ENCODE data around the gene RAB44.
A peak's percentile ranks its signal among the peaks of the same experiment; 100 is the strongest.
"Not testable (repeated sequence)": the region's sequence is repeated elsewhere in the genome, so short reads cannot be mapped to it uniquely, and the experiment has no call there.

Gene RAB44

GRCh38 chr6:36650848-36651478 lies 46.7 kb upstream of the RAB44 start:
- H3K9ac ChIP-seq (ENCODE audit: low read length) = no peak overlapping the region
- 0 out of 2 replicates have a peak overlapping the region, but pooled peaks have one; percentile 9 for H3K4me3 ChIP-seq (ENCODE audit: low read length)
- no peaks in the 10 kb centered on the region for H3K79me2 ChIP-seq (ENCODE audit: low read length)
- no peaks in the 10 kb centered on the region for H4K20me1 ChIP-seq (ENCODE audit: insufficient read depth, low read length)
- TF ChIP-seq CTCF (IDR thresholded peaks at IDR 0.05; ENCODE audit: low read depth, low read length) (no peak), EZH2phosphoT487 (IDR thresholded peaks at IDR 0.05; ENCODE audit: low read depth) (no peak)
- H3K27ac ChIP-seq (ENCODE audit: low read length) = no peak overlapping the region
- H3K36me3 ChIP-seq (replicated peaks; ENCODE audit: low read depth, low read length) = no peaks in the 10 kb centered on the region
- H3K4me2 ChIP-seq (ENCODE audit: low read length) = peak overlapping the region; percentile 56
- H3K9me3 ChIP-seq (ENCODE audit: insufficient read depth, low read length) = no peaks in the 10 kb centered on the region
- peaks cover 19% of the 10 kb centered on the region for H3K27me3 ChIP-seq (ENCODE audit: low read depth, low read length)
- peaks cover 24% of the 10 kb centered on the region for H3K4me1 ChIP-seq (ENCODE audit: low read length)
- H2AFZ ChIP-seq (ENCODE audit: low read depth, low read length) = no peak overlapping the region

DNA sequence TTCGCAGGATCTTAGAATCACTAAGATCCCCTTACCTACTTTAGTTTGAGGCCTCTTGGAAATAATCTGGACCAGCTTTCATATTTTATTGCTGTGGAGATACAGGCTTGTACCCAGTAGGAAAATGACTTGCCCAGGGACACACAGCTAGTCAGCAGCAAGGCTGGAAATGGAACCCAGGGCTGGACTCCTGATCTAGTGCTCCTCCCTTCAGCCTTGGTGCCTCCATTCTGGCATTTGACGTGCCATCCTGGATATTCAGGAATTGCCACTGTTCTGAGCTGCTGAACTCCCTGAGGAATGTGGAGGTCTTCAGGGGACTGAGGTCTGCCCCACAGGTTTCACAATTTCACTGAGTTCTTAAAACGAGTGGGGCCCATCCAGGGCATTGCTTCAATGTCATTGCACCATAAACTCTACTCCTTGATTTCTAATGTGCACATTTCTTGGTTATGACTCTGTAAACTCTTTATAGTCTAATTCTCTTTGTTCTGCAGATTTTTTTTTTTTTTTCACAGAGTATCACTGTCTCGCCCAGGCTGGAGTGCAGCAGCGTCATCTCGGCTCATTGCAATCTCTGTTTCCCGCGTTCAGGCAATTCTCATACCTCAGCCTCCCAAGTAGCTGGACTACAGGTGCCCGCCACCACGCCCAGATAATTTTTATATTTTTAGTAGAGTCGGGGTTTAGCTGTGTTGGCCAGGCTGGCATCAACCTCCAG lies 45.8 kb upstream of the RAB44 start:
- Histone ChIP-seq H3K4me1 (ENCODE audit: low read length) (peaks cover 24% of the 10 kb centered on the region), H3K4me2 (ENCODE audit: low read length) (peak overlapping the region; percentile 56; the same call in 1 of the 2 replicates)

DNA sequence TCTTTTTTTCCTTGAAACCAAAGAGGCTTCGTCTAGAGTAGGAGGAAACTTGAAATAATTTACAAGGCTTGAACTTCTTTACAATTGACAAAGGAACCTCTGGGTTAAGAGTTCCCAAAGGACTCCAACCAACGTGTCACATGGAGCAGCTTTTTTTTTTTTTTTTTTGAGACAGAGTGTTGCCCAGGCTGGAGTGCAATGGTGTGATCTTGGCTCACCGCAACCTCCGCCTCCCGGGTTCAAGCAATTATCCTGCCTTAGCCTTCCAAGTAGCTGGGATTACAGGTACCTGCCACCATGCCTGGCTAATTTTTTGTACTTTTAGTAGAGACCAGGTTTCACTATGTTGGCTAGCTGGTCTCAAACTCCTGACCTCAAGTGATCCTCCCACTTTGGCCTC lies 43.2 kb upstream of the RAB44 start:
- H3K4me3 ChIP-seq (ENCODE audit: low read length); H3K79me2 ChIP-seq (ENCODE audit: low read length); H2AFZ ChIP-seq (ENCODE audit: low read depth, low read length); H3K9ac ChIP-seq (ENCODE audit: low read length); H3K9me3 ChIP-seq (ENCODE audit: insufficient read depth, low read length); H4K20me1 ChIP-seq (ENCODE audit: insufficient read depth, low read length); H3K36me3 ChIP-seq (replicated peaks; ENCODE audit: low read depth, low read length); H3K27ac ChIP-seq (ENCODE audit: low read length); H3K4me2 ChIP-seq (ENCODE audit: low read length): not testable (repeated sequence)
- Histone ChIP-seq H3K27me3 (ENCODE audit: low read depth, low read length) (peaks cover 48% of the 10 kb centered on the region), H3K4me1 (ENCODE audit: low read length) (peaks cover 24% of the 10 kb centered on the region)

More for the DNA sequence above, 45.8 kb upstream of the RAB44 start:
- H3K79me2 ChIP-seq (ENCODE audit: low read length) = no peaks in the 10 kb centered on the region
- no peaks in the 10 kb centered on the region for H3K9me3 ChIP-seq (ENCODE audit: insufficient read depth, low read length)
- H3K36me3 ChIP-seq (replicated peaks; ENCODE audit: low read depth, low read length) = no peaks in the 10 kb centered on the region
- H4K20me1 ChIP-seq (ENCODE audit: insufficient read depth, low read length) = no peaks in the 10 kb centered on the region
- H3K27ac ChIP-seq (ENCODE audit: low read length) = no peak overlapping the region
- no peak overlapping the region for H3K9ac ChIP-seq (ENCODE audit: low read length)
- no peak for TF ChIP-seq CTCF (IDR thresholded peaks at IDR 0.05; ENCODE audit: low read depth, low read length)
- no peak for TF ChIP-seq EZH2phosphoT487 (IDR thresholded peaks at IDR 0.05; ENCODE audit: low read depth)
- H2AFZ ChIP-seq (ENCODE audit: low read depth, low read length) = no peak overlapping the region
- peaks cover 25% of the 10 kb centered on the region for H3K27me3 ChIP-seq (ENCODE audit: low read depth, low read length)
- no peak overlapping the region for H3K4me3 ChIP-seq (ENCODE audit: low read length)

GRCh38 chr6:36655085-36655724 lies 42.4 kb upstream of the RAB44 start:
- Histone ChIP-seq H2AFZ (ENCODE audit: low read depth, low read length) (no peak overlapping the region), H3K79me2 (ENCODE audit: low read length) (no peaks in the 10 kb centered on the region), H3K9me3 (ENCODE audit: insufficient read depth, low read length) (no peaks in the 10 kb centered on the region), H3K27me3 (ENCODE audit: low read depth, low read length) (peaks cover 49% of the 10 kb centered on the region), H3K4me3 (ENCODE audit: low read length) (no peak overlapping the region), H3K4me1 (ENCODE audit: low read length) (peaks cover 17% of the 10 kb centered on the region), H3K27ac (ENCODE audit: low read length) (no peak overlapping the region), H3K36me3 (replicated peaks; ENCODE audit: low read depth, low read length) (no peaks in the 10 kb centered on the region), H3K4me2 (ENCODE audit: low read length) (no peak overlapping the region), H3K9ac (ENCODE audit: low read length) (no peak overlapping the region), H4K20me1 (ENCODE audit: insufficient read depth, low read length) (no peaks in the 10 kb centered on the region)
- TF ChIP-seq CTCF (IDR thresholded peaks at IDR 0.05; ENCODE audit: low read depth, low read length) = no peak

All from OCI-LY3 (cell line).